Activated CD4-positive, CD25-positive, alpha-beta regulatory T cell treated with anti-CD3 and anti-CD28 coated beads, Interleukin-2, amount 50 U/mL, for 24 hours (primary cell): Measurements from ENCODE around the gene SLC45A2.
"Not testable (repeated sequence)": the region's sequence is repeated elsewhere in the genome, so short reads cannot be mapped to it uniquely, and the experiment has no call there.

Experiments used
- ATAC-seq, 2 donors: fragments of 150-1000 bp; cut with Tn5 transposase; one replicate each; pipeline ENCODE4 v1.10.0; 2021; ENCODE audit warnings: mild to moderate bottlenecking in 1 of 2, moderate library complexity in 1 of 2

SLC45A2 gene

GRCh38 chr5:33966805-33967204 is 17.7 kb downstream of the SLC45A2 start:
- ATAC-seq = no peak

GRCh38 chr5:33964132-33964700 is 20.3 kb downstream of the SLC45A2 start:
- peak; percentile 55 to 61 for ATAC-seq

- no peak for ATAC-seq
These were observed 26.3 kb downstream of the SLC45A2 start for GRCh38 chr5:33958176-33958575.

GRCh38 chr5:33957577-33958150 is 26.8 kb downstream of the SLC45A2 start:
- ATAC-seq = no peak

GRCh38 chr5:33952175-33952574 is 32.3 kb downstream of the SLC45A2 start:
- not testable (repeated sequence) for ATAC-seq

GRCh38 chr5:33944543-33945132 is 39.9 kb downstream of the SLC45A2 start:
- ATAC-seq = no peak

GRCh38 chr5:33941090-33941489 is 43.4 kb downstream of the SLC45A2 start:
- ATAC-seq = no peak

GRCh38 chr5:33939556-33940262 is 44.8 kb downstream of the SLC45A2 start:
- ATAC-seq = no peak

GRCh38 chr5:33938881-33939280 is 45.6 kb downstream of the SLC45A2 start:
- no peak for ATAC-seq

- ATAC-seq = no peak
These were observed 46.0 kb downstream of the SLC45A2 start for GRCh38 chr5:33938507-33938796.

GRCh38 chr5:33937707-33938506 is 46.6 kb downstream of the SLC45A2 start:
- no peak for ATAC-seq

GRCh38 chr5:33937017-33937706 is 47.3 kb downstream of the SLC45A2 start:
- no peak for ATAC-seq

GRCh38 chr5:33936381-33937016 is 48.0 kb downstream of the SLC45A2 start, which contains the start of gene RXFP3:
TSS of gene RXFP3 (plus strand) at chr5:33936386. CDS start at chr5:33936741, 355 bp downstream.
- no peak for ATAC-seq

- no peak for ATAC-seq
These were observed 48.5 kb downstream of the SLC45A2 start for GRCh38 chr5:33936004-33936380.

- no peak for ATAC-seq
These were observed 50.3 kb downstream of the SLC45A2 start for GRCh38 chr5:33934176-33934575.

GRCh38 chr5:33933723-33934169 is 50.7 kb downstream of the SLC45A2 start:
- ATAC-seq = no peak

GRCh38 chr5:33931136-33931535 is 53.4 kb downstream of the SLC45A2 start:
- ATAC-seq = no peak

- ATAC-seq = no peak
These were observed 54.4 kb downstream of the SLC45A2 start for GRCh38 chr5:33929925-33930690.

GRCh38 chr5:33928283-33928682 is 56.2 kb downstream of the SLC45A2 start:
- ATAC-seq = no peak

- no peak for ATAC-seq
These were observed 56.8 kb downstream of the SLC45A2 start for GRCh38 chr5:33927685-33928084.

- ATAC-seq = no peak
These were observed 59.2 kb downstream of the SLC45A2 start for GRCh38 chr5:33925278-33925677.
